GM12878 (cell line): ENCODE measurements around the gene ADD1. TPM values are rescaled to one million over a fixed set of nuclear protein-coding genes. Genes with fewer than 3 reads are reported as not detected.
A peak's percentile ranks its signal among the peaks of the same experiment; 100 is the strongest.

ENCODE experiments used
- ATAC-seq: fragments of 200-7000 bp; cut with Tn5 transposase; 3 replicates; pipeline ENCODE4 v1.9.1; 2020; ENCODE audit warnings: mild to moderate bottlenecking, moderate library complexity
- BruUV-seq: library from RNA; stranded (reverse); fragments of 400-500 nt; replicated peaks from 2 replicates; lab custom pipeline; 2021; lab: Mats Ljungman, UMichigan
- CTCF ChIA-PET: fragments of 300-600 bp; sonication (Branson Sonifier 250); formaldehyde crosslinking; extraction: SDS; loops from one replicate; lab custom pipeline; 2021; ENCODE audit warnings: inconsistent platforms; lab: Yijun Ruan, JAX
- POLR2A ChIA-PET: fragments of 350-600 bp; formaldehyde crosslinking; extraction: SDS; loops from one replicate; lab custom pipeline; 2021; ENCODE audit warnings: inconsistent platforms; lab: Charles Lee
- RAD21 ChIA-PET: fragments of 300-600 bp; sonication (Branson Sonifier 250); formaldehyde crosslinking; loops from one replicate; lab custom pipeline; 2023; ENCODE audit warnings: antibody characterized with exemption; ENCODE audit not compliant: unreplicated experiment; lab: Charles Lee
- SMC1A ChIA-PET: fragments of 300-600 bp; sonication (Branson Sonifier 250); formaldehyde crosslinking; loops from one replicate; lab custom pipeline; 2023; ENCODE audit not compliant: unreplicated experiment, uncharacterized antibody; lab: Charles Lee
- DNase-seq: peaks from one replicate; pipeline ENCODE4 v3.0.0-alpha.2; 2011; ENCODE audit warnings: low read depth, low spot score
- FAIRE-seq: peaks from 3 replicates; lab custom pipeline; 2011; peaks lifted over from hg19 to GRCh38; lab: Jason Lieb, UNC
- H2AFZ ChIP-seq: 2 replicates; pipeline ENCODE4 v1.6.0; 2011; ENCODE audit warnings: low read depth, low read length, control low read depth; ENCODE audit not compliant: control insufficient read depth
- H3K27ac ChIP-seq: 2 replicates; pipeline ENCODE4 v1.5.1; 2011; ENCODE audit warnings: control low read depth; ENCODE audit not compliant: control insufficient read depth, insufficient read depth
- H3K27me3 ChIP-seq, 2 experiments: replicated peaks in 1 of 2; 2 replicates each; pipeline versions ENCODE4 v1.6.0 to v1.6.1; 2011; ENCODE audit warnings: low read length in 1 of 2; ENCODE audit not compliant: control insufficient read depth in 2 of 2, insufficient read depth in 2 of 2
- H3K36me3 ChIP-seq, 2 experiments: 2 replicates each; pipeline ENCODE4 v1.5.1; 2011; ENCODE audit warnings: low read length in 1 of 2; ENCODE audit not compliant: control insufficient read depth in 2 of 2, insufficient read depth in 2 of 2
- H3K4me1 ChIP-seq: 2 replicates; pipeline ENCODE4 v1.6.1; 2011; ENCODE audit warnings: mild to moderate bottlenecking, low read length, moderate library complexity, mixed read lengths; ENCODE audit not compliant: control insufficient read depth, insufficient read depth
- H3K4me2 ChIP-seq: 2 replicates; pipeline ENCODE4 v1.6.0; 2011; ENCODE audit warnings: control low read depth; ENCODE audit not compliant: control insufficient read depth, insufficient read depth
- H3K4me3 ChIP-seq: fragments of 200-600 bp; sonication (generic); 2 replicates; pipeline ENCODE4 v1.5.1; 2016
- H3K79me2 ChIP-seq: 2 replicates; pipeline ENCODE4 v1.6.0; 2011; ENCODE audit warnings: low read length; ENCODE audit not compliant: control insufficient read depth, insufficient read depth
- H3K9ac ChIP-seq: 2 replicates; pipeline ENCODE4 v1.8.0; 2011; ENCODE audit warnings: low read length, control low read depth, mixed read lengths; ENCODE audit not compliant: control insufficient read depth, insufficient read depth
- H3K9me3 ChIP-seq: replicated peaks from 3 replicates; pipeline ENCODE4 v1.5.1; 2011; ENCODE audit warnings: mild to moderate bottlenecking, low read length; ENCODE audit not compliant: control insufficient read depth, insufficient read depth
- H4K20me1 ChIP-seq: 2 replicates; pipeline ENCODE4 v1.6.0; 2011; ENCODE audit not compliant: control insufficient read depth, insufficient read depth
- MLLT1 ChIP-seq: fragments of 450-650 bp; IDR thresholded peaks from 2 replicates; pipeline ENCODE4 v1.6.1; 2016; ENCODE audit warnings: mild to moderate bottlenecking
- NFYA ChIP-seq: IDR thresholded peaks from 2 replicates; pipeline ENCODE4 v1.6.1; 2011; ENCODE audit warnings: low read depth, mild to moderate bottlenecking, low read length, improper control_type of control experiment, borderline replicate concordance
- WGBS: methylation state at CpG from one replicate; pipeline ENCODE4 v1.1.6; 2016; ENCODE audit warnings: low lambda C conversion rate; ENCODE audit not compliant: insufficient replicate concordance, insufficient coverage; ENCODE audit errors: missing lambda C conversion rate; 5-methylcytosine and 5-hydroxymethylcytosine counted together
- in situ Hi-C: fragments of 300-500 bp; cut with MboI; formaldehyde crosslinking; loops from 9 replicates; pipeline ENCODE4 v1.14.3; 2018; ENCODE audit warnings: mixed read lengths
- intact Hi-C: fragments of 100-400 bp; cut with micrococcal nuclease; formaldehyde crosslinking; loops from one replicate; pipeline ENCODE4 v1.14.2; 2022; ENCODE audit not compliant: unreplicated experiment
- polyA plus RNA-seq, 11 experiments: library from polyadenylated mRNA; depleted of rRNA in 4 of 11; unstranded in 6 of 11; stranded (reverse) in 5 of 11; fragments of >200 nt; fragmentation: Nextera tagmentation in 4 of 11; fragmentation: Illumina TruSeq in 1 of 11; extraction: Ambion mirVana in 4 of 11; extraction: Trizol in 1 of 11; gene quantifications; 1 replicate in 1 of 11; 2 replicates in 10 of 11; pipeline versions ENCODE4 v1.2.1 to v1.2.3, GENCODE V29; 2011 to 2016; ENCODE audit warnings: inconsistent platforms in 2 of 11, missing spikeins in 2 of 11, low read depth in 1 of 11
- total RNA-seq, 4 experiments: library from RNA; depleted of rRNA in 3 of 4; stranded (reverse); fragments of >200 nt in 3 of 4; fragmentation: Illumina TruSeq in 1 of 4; extraction: Trizol in 1 of 4; gene quantifications; 2 replicates each; pipeline versions ENCODE4 v1.2.1 to v1.2.3, GENCODE V29; 2013 to 2021

ADD1 gene
- total and polyA plus RNA-seq, 10 of the 15 experiments (the other 5 are each of a cell fraction or from before 2014, with no cell fraction given), result 21.6 to 182 (median 105) TPM

GRCh38 chr4:2797545-2798305 lies 45.9 kb upstream of the ADD1 start:
- POLR2A ChIA-PET, result interaction anchor here (1.0 to 6.7 kb wide), 7 partner anchors 11 to 52 kb away, joined by 3 to 57 read pairs (median 5); no protein-coding TSS in a partner anchor
- no peaks in the 10 kb centered on the region for H3K27me3 ChIP-seq
- 0 out of 2 replicates have a peak overlapping the region, but pooled peaks have one; percentile 77 for H3K4me3 ChIP-seq
- 85% methylated on average over 23 of the region's 23 CpGs for WGBS
- H3K36me3 ChIP-seq, result no peaks in the 10 kb centered on the region; a peak in 1 of 4 replicates
- DNase-seq (no peak), ATAC-seq (no peak), FAIRE-seq (no peak)
- CTCF ChIA-PET, result interaction anchor here (0.7 to 4.5 kb wide), 5 partner anchors 10 to 157 kb away, joined by 3 to 17 read pairs (median 3); no protein-coding TSS in a partner anchor
- no TSS peak for BruUV-seq
- peak overlapping the region; percentile 57; the same call in 1 of the 2 replicates for H3K27ac ChIP-seq
- peak; percentile 62; the same call in 1 of the 2 replicates for TF ChIP-seq MLLT1
- no peak for TF ChIP-seq NFYA
- H4K20me1 ChIP-seq, result no peaks in the 10 kb centered on the region
- SMC1A ChIA-PET, result interaction anchor here (0.8 to 6.2 kb wide), 8 partner anchors 11 to 156 kb away, joined by 3 to 49 read pairs (median 4); no protein-coding TSS in a partner anchor
- no peaks in the 10 kb centered on the region for H3K9me3 ChIP-seq
- intact Hi-C loops, result no loop called here
- H3K79me2 ChIP-seq, result peaks cover 31% of the 10 kb centered on the region
- no peak overlapping the region for H2AFZ ChIP-seq
- RAD21 ChIA-PET, result interaction anchor here (0.9 to 5.4 kb wide), 4 partner anchors 11 to 47 kb away, joined by 3 to 43 read pairs (median 4); no protein-coding TSS in a partner anchor
- H3K4me2 ChIP-seq, result peak overlapping the region; percentile 60
- in situ Hi-C loops, result no loop called here
- H3K4me1 ChIP-seq, result peaks cover 59% of the 10 kb centered on the region
- H3K9ac ChIP-seq, result peak overlapping the region; percentile 28; the same call in 1 of the 2 replicates
